Vagina (tissue), 2 donors: ENCODE data around the gene SCUBE1. TPM values are rescaled to one million over a fixed set of nuclear protein-coding genes. Genes with fewer than 3 reads are reported as not detected.

ENCODE experiments used
- DNase-seq, 2 donors: peaks; one replicate each; pipeline ENCODE4 v3.0.0-alpha.2; 2017; ENCODE audit errors: extremely low spot score in 2 of 2
- H3K27ac ChIP-seq: fragments of 200-600 bp; sonication (generic); one replicate; pipeline ENCODE4 v1.5.1; 2019
- H3K27me3 ChIP-seq: fragments of 200-600 bp; sonication (generic); one replicate; pipeline ENCODE4 v1.5.1; 2019
- H3K36me3 ChIP-seq, 2 donors: fragments of 200-600 bp; sonication (generic); one replicate each; pipeline ENCODE4 v1.5.1; 2017 to 2019
- H3K4me1 ChIP-seq: fragments of 200-600 bp; sonication (generic); one replicate; pipeline ENCODE4 v1.5.1; 2019
- H3K4me3 ChIP-seq, 2 donors: fragments of 200-600 bp; sonication (generic); 1 replicate in 1 of 2; 2 replicates in 1 of 2; pipeline ENCODE4 v1.5.1; 2016 to 2019
- H3K9me3 ChIP-seq: fragments of 200-600 bp; sonication (generic); one replicate; pipeline ENCODE4 v1.5.1; 2019
- POLR2A ChIP-seq, 2 donors: fragments of 450-650 bp; IDR thresholded peaks; one replicate each; pipeline ENCODE4 v1.6.1; 2017; ENCODE audit warnings: antibody characterized with exemption in 2 of 2, mild to moderate bottlenecking in 2 of 2, moderate library complexity in 2 of 2
- POLR2AphosphoS5 ChIP-seq, 2 donors: sonication (generic); formaldehyde crosslinking; IDR thresholded peaks; one replicate each; pipeline ENCODE4 v1.9.0; 2017; ENCODE audit warnings: antibody characterized with exemption in 2 of 2, mild to moderate bottlenecking in 2 of 2, low read depth in 1 of 2; ENCODE audit not compliant: insufficient read depth in 1 of 2
- intact Hi-C: fragments of 100-400 bp; cut with DNase I; formaldehyde crosslinking; loops from one replicate; pipeline ENCODE4 v1.15.1; 2023
- total RNA-seq: library from RNA; depleted of rRNA; stranded (reverse); fragments of >200 nt; gene quantifications from one replicate; pipeline ENCODE4 v1.2.3, GENCODE V29; 2016
- TF ChIP-seq, protein P1 (sequence below), 3 experiments: fragments of 450-650 bp in 2 of 3; fragments of 200-600 bp in 1 of 3; sonication (generic) in 1 of 3; IDR thresholded peaks; one replicate each; pipeline ENCODE4 v1.5.1; 2017 to 2019; ENCODE audit warnings: antibody characterized with exemption in 3 of 3, mild to moderate bottlenecking in 2 of 3, moderate library complexity in 2 of 3

The SCUBE1 gene
- total RNA-seq, 1 donor from 2014 or later, result 6.9 TPM

GRCh38 chr22:43320943-43321900 is 21.9 kb downstream of the SCUBE1 start:
- Histone ChIP-seq H3K4me3 (no peak overlapping the region), H3K9me3 (no peaks in the 10 kb centered on the region), H3K27ac (no peak overlapping the region), H3K36me3 (no peaks in the 10 kb centered on the region), H3K27me3 (no peaks in the 10 kb centered on the region), H3K4me1 (no peaks in the 10 kb centered on the region)
- intact Hi-C loops, result no loop called here
- DNase-seq, result no peak
- TF ChIP-seq POLR2AphosphoS5 (IDR thresholded peaks at IDR 0.05; ENCODE audit: insufficient read depth in 1 of 2, low read depth in 1 of 2) (no peak), POLR2A (IDR thresholded peaks at IDR 0.05) (no peak)
- TF ChIP-seq, protein P1, sequence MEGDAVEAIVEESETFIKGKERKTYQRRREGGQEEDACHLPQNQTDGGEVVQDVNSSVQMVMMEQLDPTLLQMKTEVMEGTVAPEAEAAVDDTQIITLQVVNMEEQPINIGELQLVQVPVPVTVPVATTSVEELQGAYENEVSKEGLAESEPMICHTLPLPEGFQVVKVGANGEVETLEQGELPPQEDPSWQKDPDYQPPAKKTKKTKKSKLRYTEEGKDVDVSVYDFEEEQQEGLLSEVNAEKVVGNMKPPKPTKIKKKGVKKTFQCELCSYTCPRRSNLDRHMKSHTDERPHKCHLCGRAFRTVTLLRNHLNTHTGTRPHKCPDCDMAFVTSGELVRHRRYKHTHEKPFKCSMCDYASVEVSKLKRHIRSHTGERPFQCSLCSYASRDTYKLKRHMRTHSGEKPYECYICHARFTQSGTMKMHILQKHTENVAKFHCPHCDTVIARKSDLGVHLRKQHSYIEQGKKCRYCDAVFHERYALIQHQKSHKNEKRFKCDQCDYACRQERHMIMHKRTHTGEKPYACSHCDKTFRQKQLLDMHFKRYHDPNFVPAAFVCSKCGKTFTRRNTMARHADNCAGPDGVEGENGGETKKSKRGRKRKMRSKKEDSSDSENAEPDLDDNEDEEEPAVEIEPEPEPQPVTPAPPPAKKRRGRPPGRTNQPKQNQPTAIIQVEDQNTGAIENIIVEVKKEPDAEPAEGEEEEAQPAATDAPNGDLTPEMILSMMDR (IDR thresholded peaks at IDR 0.05), result no peak

GRCh38 chr22:43319661-43320486 is 23.3 kb downstream of the SCUBE1 start:
- intact Hi-C loops, result no loop called here
- TF ChIP-seq POLR2AphosphoS5 (IDR thresholded peaks at IDR 0.05; ENCODE audit: insufficient read depth in 1 of 2, low read depth in 1 of 2) (no peak), POLR2A (IDR thresholded peaks at IDR 0.05) (no peak)
- TF ChIP-seq, protein P1 (IDR thresholded peaks at IDR 0.05), result no peak
- H3K4me3 ChIP-seq, result no peak overlapping the region
- H3K27ac ChIP-seq, result no peak overlapping the region
- H3K36me3 ChIP-seq, result no peaks in the 10 kb centered on the region
- H3K4me1 ChIP-seq, result no peaks in the 10 kb centered on the region
- H3K9me3 ChIP-seq, result no peaks in the 10 kb centered on the region
- no peaks in the 10 kb centered on the region for H3K27me3 ChIP-seq
- no peak for DNase-seq

DNA sequence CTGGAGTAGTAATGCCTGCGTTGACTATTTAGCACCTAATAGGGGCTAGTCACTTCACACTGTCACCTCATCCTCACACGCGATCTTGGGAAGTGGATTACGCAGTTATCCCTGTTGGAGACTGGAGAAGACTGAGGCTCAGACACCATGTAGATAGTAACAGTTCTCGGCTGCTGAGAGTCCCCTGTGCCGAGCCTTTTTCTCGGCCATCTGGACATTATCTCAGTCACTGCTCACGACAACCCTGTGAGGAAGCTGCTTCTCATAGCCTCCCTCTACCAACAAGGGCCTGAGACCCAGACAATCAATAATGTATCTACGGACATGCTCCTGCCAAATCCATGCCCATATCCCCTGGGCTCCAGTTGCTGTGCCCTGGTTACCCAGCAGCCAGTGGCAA is 25.9 kb downstream of the SCUBE1 start:
- Histone ChIP-seq H3K4me3 (no peak overlapping the region), H3K36me3 (no peaks in the 10 kb centered on the region), H3K27ac (no peak overlapping the region), H3K9me3 (no peaks in the 10 kb centered on the region), H3K4me1 (no peaks in the 10 kb centered on the region), H3K27me3 (no peaks in the 10 kb centered on the region)
- TF ChIP-seq POLR2A (IDR thresholded peaks at IDR 0.05), result no peak
- TF ChIP-seq, protein P1 (IDR thresholded peaks at IDR 0.05), result no peak
- TF ChIP-seq POLR2AphosphoS5 (IDR thresholded peaks at IDR 0.05; ENCODE audit: insufficient read depth in 1 of 2, low read depth in 1 of 2), result no peak
- intact Hi-C loops, result no loop called here
- DNase-seq, result no peak

DNA sequence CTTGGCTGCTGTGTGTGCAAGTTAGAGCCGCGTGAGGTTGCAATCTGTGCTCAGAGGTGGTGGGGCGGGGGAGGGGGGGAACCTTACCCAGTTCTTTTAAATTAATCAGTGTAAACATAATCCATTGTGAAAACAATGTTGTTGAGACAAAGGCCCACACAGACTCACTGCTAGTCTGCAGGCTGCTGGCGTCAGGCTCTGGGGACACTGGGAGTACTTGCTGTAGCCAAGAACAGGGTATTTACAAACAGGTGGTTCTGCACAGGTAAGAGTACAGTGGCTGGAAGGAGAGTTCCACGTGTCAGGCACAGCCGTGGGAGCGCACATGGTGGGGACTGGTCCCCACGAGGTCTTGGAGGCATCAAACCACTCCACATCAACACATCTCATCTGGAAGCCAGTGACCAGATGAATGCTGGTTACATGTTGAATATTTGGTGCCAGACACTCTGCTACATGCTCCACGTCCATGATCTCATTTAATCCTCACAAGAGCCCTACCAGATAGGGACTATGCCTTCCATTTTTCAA is 27.4 kb downstream of the SCUBE1 start:
- no peaks in the 10 kb centered on the region for H3K27me3 ChIP-seq
- no peaks in the 10 kb centered on the region for H3K9me3 ChIP-seq
- H3K36me3 ChIP-seq, result no peaks in the 10 kb centered on the region
- intact Hi-C loops, result no loop called here
- H3K4me1 ChIP-seq, result no peaks in the 10 kb centered on the region
- H3K27ac ChIP-seq, result no peak overlapping the region
- no peak for DNase-seq
- no peak for TF ChIP-seq POLR2A (IDR thresholded peaks at IDR 0.05)
- TF ChIP-seq POLR2AphosphoS5 (IDR thresholded peaks at IDR 0.05; ENCODE audit: insufficient read depth in 1 of 2, low read depth in 1 of 2), result no peak
- TF ChIP-seq, protein P1 (IDR thresholded peaks at IDR 0.05), result no peak
- H3K4me3 ChIP-seq, result no peak overlapping the region
